HG03139 (cell line): Measurements from ENCODE around the gene FCHSD1.

Source experiments
- ATAC-seq: cut with Tn5 transposase; IDR thresholded peaks from one replicate; pipeline ENCODE4 v1.9.1; 2021; ENCODE audit not compliant: unreplicated experiment

FCHSD1 gene

DNA sequence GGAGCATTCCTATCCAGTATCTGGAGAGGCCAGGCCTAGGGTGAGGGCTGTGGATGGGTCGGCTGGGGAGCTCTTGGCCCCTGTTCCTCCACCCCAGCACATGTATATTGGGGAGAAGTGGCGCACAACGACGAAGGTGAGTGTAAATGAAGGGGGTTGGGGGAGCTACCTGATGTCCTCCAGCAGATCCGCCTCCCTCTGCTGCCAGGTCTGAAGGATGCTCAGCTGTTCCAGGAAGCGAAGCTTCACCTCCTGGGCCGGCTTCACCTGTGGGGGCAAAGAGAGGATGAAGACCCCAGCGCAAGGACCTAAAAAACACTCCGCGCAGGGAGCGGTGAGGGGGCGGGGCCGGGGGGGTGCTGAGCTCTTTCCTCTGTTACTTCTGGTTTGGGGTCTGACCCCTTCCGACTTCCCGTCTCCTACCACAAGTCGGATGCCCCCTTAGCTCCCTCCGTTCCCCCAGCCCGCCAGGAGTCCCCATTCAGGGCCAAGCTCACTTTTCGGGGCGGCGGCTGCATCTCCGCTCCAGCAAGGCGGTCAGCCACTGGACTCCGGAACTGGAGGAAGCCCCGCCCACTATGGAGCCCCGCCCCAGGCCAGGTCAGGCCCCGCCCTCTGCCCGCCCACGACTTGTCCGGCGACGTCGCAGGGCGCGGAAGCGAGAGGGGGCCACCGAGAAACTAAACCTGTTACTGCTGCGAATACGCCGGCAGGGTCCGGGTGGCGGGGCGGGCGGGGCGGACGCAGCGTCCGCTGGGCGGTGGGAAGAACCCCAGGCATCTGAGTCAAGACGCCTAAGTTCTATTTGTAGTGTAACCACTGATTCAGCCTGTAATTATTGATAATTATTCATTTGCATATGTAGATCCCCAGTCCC lies at the start of gene FCHSD1:
FCHSD1 (minus strand) TSS at position 568 of the 877 bp plus-strand sequence; CDS start at position 518, 50 bp downstream.
- ATAC-seq, result peak; percentile 94

DNA sequence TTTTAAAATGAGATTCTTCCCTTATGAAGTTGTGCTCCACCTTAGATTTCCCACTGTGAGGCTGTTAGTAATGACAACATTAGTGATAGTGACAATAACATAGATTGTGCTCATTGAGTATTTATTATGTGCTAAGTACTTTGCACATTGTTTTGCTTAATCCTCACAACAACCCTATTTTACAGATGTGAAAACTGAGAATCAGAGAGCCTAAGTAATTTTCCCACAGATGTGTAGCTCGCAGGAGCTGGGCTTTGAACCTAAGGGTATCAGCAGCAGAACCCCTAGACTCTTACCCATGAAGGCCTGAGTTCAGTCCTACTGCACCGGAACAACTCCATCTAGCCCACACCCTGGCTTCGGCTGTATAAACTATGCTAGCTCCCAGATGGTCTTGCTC lies 46.4 kb upstream of the FCHSD1 start:
- no peak for ATAC-seq

DNA sequence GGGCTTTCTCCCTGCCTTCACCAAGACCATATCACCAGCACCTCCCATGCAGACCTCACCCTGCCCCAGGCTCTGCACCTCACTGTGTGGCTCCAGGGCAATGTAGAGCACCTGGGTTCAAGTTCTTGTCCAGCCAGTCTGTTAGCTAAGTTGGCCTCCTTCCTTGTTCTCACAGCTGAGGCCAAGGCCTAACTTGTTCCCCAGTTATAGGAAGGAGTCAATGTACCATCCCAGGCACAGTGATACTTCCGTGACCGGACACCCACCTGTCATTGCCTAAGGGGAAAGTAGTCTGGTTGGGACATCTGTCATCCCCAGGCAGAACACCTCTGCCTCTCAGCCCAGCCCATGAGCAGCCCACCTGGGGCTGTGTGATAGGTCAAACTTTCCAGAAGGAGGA lies 45.2 kb upstream of the FCHSD1 start:
- ATAC-seq, result no peak

DNA sequence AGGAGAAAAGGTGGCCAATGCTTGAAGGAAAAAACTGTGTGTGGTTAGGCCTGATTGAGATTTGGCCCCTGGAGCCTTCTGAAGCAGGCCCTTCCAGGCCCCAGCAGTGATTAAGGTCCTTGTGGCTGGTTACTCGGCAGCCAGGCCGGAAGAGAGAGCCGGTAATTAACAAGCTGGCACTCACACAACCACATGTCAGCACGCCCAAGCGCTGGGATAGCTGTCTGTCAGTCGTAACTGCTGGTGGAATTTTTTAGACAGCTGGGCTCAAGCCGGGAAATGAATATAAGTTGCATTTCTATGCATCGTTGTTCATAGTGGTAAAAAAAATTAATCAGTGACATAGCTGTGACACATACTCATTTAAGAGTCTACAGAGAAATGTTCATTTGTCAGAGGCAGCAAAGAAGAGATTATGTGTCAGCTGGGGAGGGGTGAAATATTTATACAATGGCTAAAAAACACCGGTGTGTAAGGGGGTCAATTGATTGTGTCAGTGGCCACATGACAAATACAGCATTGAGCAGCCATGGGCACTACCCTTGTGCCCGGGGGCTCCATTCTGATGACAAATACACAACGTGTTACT lies 44.5 kb upstream of the FCHSD1 start:
- ATAC-seq, result no peak

DNA sequence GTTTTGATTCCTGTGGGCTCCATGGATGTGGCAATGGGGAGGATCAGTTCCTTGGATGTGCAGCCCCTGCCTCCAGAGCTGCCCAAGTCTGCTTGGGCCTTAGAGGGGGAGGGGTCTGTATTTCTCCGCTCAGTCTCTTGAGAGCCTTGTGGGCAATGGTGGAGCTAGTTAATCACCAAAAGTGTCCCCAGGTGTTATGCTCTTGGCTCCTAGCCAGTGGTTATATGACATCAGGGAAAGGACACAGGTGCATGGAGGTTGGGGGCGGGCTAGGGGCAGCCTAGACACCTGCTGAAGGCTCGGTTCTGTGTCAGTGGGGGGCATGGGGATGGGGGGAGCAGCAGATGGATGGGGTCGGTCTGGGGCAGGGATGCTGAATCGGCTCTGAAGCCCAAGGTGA lies 43.3 kb upstream of the FCHSD1 start:
- ATAC-seq, result no peak

DNA sequence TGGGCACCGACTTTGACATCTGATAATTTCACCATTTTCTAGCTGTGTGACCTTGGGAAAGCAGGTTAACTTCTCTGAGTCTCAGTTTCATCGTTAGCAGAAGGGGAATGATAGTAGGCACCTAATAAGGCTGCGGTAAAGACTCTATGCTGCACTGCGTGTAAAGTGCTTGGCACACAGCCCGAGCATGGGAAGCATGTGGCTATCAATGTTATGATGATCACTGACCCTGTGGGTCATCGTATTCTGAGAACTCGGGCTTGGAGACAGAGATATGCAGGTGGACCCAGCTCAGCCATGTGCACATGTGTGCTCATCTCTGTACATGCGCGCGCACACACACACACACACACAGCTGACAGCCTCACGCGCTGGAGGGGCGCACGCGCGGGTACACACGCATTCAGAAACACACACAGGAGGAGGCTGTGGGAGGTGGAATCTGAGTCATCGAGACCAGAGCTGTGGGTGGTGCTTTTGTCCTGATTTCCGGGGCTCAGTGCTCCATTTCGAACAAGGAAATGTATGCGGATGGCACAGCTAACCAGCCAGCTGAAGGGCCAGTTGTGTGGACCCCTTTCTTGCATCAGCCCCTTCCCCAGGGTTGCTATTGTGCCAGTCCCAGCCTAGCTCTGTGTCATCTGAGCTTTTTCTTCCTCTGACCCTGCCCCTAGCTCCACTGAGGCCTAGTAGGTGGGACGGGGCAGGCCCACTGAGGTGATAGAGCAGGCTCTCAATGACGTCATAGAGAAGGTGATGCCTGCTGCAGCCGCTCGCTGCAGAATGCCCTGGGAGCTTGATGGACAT lies 41.9 kb upstream of the FCHSD1 start:
- ATAC-seq, result no peak

DNA sequence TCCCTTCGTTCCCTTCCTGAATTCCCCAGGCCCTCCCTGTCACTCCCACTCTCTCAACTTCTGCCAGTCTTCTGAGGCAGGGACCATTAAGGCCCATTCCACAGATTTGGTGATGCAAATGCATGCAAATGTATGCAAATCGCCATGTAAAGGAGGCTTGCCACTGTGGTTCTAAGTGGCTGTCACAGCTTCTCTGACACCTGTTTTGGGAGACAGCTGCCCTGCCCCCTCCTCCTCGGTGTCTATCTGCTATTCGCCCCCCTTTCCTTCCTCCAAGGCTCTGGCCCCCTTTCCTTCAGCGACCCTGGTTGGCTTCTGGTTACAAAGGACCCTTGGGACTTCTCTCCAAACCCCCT lies 41.3 kb upstream of the FCHSD1 start:
- ATAC-seq, result no peak

DNA sequence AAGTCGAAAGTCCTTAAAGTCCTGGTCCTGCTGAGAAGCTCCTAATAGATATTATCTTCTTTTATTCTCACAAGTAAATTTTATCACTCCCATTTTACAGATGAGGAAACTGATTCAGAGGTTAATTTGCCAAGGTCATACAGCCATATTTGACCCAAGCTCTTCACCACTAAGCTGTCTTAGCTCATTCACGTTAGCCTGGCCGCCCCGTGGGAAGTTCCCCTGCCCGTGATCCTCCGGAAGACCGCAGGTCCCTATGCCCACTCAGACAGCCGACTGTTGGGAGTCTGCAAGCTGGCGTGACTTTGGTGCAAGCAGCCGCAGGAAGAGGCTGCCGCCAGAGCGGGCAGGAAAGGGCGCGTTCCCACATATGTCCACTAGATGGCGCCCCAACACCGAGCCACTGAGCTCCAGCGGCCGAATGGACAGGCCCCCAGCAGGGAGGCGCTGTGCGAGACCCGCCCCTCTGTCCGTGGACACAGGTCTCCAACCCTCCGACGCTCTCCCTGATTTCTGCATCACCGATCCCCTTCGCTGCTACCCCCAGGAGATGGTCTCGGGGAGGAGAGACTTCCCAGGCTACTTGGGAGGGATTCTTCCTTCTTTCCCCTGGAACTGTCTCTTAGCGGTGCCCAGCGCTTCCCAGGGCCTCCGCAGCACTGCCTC lies 40.8 kb upstream of the FCHSD1 start:
- peak; percentile 91 for ATAC-seq

DNA sequence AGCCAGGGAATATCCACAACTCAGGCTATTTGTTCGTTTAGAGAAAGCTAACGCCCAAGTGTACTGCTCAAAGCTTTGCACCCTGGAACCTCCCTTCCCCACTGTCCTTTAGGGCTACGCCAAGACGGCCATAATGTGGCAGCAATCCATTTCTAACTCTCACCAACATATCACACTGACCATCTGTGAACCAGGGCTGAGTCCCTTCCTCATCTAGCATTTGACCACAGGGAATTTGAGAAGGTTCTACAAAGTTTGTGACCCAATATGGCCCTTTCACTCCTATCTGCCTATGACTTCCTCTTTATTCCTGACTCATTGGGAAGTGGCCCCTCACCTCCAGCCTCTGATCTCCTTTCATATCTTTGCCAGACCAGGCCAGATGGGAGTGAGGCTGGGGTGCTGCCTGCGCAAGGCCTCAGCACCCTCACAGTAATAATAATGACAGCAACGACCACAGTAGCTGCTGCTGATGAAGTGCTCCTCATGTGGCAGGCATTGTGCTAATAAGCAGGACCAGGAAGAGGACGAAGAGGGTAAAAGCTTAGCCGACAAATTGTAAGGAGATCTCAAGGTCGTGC lies 40.2 kb upstream of the FCHSD1 start:
- ATAC-seq, result no peak

DNA sequence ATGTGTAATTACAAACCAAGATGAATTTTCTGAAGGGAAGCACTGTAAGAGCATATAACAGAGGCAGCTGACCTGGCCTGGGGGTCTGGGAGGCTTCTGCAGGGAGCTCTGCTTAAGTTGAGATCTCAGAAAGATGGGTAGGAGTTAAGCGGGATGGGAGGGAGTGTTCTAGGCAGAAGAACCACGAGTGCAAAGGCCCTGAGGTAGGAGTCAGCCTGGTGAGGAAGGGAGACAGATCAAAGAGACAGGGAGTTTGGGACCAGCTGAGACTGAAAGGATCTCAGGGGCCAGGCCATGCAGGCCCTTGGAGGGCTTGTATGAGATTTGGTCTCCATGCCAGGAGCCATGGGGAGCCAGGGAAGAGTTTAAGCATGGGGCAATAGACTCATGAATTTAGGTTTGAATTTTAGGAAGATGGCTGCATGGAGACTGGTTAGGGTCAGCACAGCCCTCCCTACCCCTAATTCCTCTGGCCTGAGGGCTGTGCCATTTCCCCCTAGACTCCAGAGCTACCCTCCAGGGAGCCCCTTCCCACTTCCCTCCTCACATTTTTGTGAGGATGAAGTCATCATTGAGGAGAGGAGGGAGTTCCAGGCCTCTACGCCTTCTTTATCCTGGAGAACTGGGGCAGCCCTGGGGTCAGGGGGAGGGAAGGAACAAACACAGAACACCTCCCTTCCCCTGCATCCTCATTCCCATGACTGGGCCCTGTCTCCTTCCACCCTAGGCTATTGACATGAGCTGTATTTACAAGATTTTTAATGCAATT lies 35.6 kb upstream of the FCHSD1 start:
- ATAC-seq, result no peak

DNA sequence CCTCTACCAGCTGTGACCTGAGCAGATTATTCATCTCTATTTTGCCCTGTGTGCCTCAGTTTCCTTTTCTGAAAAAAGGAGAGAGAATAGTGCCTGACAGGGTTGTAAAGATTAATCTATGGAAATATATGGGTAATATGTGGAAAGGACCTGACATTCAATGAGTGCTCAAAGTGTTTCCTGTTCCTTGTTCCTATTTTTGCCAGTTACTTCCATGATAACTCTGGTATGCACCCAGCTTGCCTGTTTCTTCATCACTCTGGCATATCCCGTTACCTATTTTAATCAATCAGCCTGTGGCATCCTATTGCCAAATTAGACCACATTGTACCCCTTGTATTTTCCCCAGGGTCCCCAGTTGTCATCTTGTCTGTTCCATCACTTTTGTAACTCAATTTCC lies 34.4 kb upstream of the FCHSD1 start:
- no peak for ATAC-seq

DNA sequence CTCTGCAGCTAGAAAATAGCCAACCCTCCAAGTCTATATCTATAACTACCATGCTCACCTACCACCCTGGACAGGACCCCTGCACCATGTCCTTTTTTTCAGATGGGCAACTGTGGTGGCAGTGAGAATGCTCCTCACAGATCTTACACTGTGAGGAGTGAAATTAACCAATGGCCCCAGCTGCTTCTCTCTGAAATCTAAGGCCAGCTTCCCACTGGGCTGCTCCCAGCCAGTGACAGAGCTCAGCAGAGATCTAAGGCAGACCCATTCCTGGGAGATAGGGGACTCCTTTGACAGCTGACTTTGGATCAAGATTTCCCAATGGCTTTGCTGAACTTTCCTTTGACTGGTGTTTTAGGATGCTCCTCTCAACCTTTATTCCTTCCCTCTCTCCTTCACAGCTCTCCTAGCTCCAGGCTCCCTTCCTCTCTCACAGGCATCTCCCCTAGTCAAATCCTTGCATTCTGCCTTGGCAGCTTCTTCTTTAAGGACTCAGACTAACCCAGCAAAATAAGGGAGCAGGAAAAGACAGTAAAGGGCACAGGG lies 32.5 kb upstream of the FCHSD1 start:
- no peak for ATAC-seq

DNA sequence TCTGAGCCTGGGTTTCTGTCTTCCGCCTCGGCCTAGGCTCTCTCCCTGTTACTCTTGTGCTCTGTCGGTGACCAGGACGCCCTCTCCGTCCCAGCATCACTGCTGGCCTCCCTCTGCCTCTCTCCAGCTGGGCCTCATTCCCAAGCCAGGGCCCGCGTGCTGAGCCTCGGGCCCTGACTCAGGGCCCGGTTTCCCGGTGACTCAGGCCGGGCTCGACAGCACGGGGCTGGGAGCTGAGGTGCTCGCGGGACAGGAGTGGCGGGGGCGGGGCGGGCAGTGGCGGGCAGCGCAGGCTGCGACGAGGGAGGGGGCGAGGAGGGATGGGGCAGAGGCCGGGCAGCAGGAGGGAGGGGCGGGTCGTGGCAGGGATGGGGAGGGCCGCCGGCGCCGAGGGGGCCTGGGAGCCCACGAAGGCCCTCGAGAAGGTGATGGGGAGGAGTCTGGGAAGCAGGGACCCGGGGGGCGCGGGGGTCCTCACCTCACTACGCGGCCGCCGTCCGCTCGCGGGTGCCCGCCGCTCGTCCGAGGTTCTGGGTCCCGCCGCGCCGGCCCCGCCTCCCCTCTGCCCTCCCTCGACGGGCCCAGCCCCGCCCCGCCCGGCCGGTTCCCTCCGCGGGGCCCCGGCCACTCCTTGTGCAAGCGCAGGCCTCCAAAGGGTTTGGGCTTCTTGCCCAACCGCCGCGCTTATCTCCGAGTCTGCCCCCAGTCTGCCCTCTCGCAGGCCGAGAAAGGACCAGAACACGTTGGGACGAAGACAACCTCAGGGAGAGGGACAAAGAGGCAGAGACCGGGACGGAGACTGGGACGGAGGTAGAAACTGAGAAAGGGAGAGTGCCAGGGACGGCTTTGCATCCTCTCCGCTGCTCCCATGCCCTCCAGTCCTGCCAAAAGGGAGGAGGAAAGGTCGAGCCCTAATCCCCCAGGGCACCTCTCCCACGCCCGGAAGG lies 30.8 kb upstream of the FCHSD1 start, which contains the start of gene ARAP3:
ARAP3 (minus strand) TSS at position 536 of the 947 bp plus-strand sequence. CDS start 1,744 bp downstream, outside the sequence.
- ATAC-seq, result no peak

DNA sequence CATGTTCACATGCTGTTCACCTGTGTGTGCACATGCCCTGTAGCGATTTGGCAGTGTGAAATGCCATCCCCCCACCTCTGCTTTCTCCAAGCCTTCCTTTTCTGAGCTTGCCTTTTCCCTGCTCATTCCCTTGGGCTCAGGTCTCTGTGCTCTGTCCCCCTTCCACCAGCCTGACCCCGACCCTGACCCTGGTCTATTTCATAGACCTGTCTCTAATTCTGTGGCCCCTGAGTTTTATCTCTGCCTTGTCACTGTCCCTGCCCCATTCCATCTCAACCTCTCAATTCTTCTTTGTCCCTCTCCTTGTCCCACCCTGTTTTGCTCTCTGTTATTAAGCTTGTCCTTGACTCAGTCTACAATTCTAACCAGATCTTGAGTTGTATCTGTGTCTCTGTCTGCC lies 30.1 kb upstream of the FCHSD1 start:
- ATAC-seq, result no peak

DNA sequence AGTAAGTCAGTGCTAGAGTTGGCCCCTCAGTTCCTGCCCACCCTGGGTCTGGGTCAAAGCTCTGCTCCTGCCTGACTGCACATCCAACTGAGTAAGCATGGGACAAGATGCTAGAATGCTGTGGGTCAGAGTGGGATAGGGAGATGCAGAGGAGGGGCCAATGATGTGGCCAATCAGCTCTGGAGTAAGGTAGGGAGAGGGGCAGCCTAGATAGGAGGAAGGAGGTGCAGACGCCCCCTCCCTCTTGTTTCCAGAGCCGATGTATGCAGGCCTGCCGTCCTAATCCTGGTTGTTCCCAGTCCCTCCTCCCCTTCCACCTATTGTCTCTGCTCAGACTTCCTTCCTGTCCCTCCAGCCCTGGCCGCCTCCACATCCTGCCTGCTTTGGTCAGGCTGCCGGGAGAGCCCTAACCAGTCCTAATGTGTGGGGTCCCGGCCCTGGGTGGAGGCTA lies 29.6 kb upstream of the FCHSD1 start:
- ATAC-seq, result no peak

DNA sequence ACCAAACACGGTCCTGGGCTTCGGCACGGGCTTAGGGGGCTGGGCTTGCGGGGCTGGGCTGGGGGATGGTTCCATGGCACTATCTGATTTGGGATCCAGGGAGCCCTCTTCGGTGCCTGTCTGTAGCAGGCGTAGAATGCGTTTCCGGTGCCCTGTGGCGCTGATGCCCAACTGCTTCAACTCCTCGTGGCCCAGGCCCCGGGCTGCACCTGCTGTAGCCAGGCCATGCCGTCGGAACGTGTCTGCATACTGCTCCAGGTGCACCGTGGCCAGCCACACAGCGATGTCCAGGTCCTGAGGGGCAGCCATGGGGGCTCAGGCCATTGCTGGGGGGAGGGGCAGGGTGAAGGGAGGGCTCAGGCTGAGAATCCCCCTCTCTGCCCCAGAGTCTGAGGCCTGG lies 29.0 kb upstream of the FCHSD1 start:
- no peak for ATAC-seq

DNA sequence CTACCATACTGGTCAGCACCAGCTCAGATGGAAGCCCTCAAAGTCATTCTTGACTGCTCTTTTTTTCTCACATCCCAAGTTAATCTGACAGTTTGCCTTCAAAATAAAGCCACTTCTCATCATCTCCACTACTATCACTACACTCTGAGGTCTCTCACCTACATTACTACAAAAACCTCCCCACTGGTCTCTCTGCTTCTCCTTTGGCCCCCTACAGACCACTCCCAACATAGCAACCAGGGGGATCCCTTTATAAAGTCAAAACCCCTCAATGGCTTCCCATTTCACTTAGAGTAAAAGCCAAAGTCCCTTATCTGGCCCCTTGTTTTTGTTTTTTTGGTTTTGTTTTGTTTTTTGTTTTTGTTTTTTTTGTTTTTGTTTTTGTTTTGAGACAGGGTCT lies 26.2 kb upstream of the FCHSD1 start:
- ATAC-seq, result no peak

DNA sequence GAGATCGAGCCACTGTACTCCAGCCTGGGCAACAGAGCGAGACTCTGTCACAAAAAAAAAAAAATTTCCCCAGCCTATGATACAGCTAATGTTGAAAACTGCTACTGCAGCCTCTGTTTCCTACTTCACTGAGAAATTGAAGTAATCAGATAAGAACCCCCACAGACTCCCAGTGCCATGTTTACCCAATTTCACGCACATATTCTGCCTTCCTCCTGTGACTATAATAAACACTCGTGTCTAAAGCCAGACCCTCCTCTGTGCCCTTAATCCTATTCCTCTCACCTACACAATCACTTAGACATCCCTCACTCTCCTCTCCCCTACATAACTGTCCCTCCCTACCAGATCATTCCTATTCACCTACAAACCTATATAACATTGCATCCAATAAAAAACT lies 24.5 kb upstream of the FCHSD1 start:
- ATAC-seq, result no peak

DNA sequence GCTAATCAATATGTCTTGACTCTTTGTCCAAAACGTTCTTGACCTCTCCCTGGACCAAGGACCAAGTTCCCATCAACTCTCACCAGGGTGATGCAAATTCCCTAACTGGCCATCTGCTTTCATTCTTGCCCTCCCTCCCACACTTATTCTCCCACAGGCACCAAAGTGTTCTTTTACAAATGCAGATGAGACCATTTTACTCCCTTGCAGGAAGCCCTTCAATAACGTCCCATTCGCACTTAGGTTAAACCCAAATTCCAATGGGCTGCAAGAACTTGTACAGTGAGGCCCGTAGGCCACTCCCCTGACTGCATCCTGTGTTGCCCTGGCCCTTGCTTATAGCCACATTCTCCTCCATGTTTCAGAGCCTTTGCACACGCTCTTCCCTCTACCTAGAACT lies 23.5 kb upstream of the FCHSD1 start:
- no peak for ATAC-seq
